HG02763 (cell line): ENCODE results near the gene TIMM22.
"Not testable (repeated sequence)": the region's sequence is repeated elsewhere in the genome, so short reads cannot be mapped to it uniquely, and the experiment has no call there.

ENCODE experiments used
- ATAC-seq: cut with Tn5 transposase; IDR thresholded peaks from one replicate; pipeline ENCODE4 v1.9.1; 2021; ENCODE audit warnings: mild to moderate bottlenecking, moderate library complexity; ENCODE audit not compliant: unreplicated experiment

Gene TIMM22

GRCh38 chr17:1037238-1037879 lies 40.4 kb downstream of the TIMM22 start:
- no peak for ATAC-seq

GRCh38 chr17:1038459-1039122 lies 41.7 kb downstream of the TIMM22 start:
- no peak for ATAC-seq

GRCh38 chr17:1039123-1039507 lies 42.2 kb downstream of the TIMM22 start:
- ATAC-seq = no peak

- ATAC-seq = no peak
These were observed 42.7 kb downstream of the TIMM22 start for GRCh38 chr17:1039511-1040215.

DNA sequence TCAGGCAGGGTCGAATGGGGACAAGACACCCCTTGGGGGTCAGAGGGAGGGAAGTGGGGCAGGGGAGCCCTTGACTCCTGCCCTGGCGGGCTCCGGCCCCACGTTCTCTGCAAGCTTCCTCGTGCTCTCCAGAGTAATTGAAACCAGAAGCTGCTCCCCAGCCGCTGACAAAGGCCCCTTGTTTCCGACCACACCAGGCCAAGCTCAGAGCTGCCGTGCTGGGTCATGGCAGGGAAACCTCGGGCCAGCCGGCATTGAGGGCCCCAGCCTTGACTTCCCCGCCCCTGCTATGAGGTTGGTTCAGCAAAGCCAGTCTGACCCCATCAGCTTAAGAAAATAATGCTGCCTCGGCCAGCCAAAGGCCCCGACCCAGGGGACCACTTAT lies 43.3 kb downstream of the TIMM22 start:
- no peak for ATAC-seq

DNA sequence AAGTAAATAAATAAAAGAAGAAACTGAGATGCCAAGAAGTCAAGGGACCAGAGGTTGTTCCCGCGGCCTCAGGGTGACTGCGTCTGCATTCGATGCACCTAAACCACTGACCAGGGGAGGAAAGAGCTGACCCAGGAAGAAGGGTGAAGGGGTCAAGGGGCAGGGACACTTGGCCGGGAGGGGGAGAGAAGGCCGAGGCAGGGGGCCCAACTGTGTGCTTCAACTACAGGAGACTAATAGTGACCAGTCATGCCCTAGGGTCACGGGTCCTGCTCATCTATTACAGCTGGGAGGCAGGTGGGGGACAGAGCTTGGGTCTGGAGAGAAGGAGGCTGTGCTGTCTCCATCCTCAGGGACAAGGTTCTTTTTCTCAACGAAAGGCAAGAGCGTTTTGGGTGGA lies 44.8 kb downstream of the TIMM22 start:
- no peak for ATAC-seq

DNA sequence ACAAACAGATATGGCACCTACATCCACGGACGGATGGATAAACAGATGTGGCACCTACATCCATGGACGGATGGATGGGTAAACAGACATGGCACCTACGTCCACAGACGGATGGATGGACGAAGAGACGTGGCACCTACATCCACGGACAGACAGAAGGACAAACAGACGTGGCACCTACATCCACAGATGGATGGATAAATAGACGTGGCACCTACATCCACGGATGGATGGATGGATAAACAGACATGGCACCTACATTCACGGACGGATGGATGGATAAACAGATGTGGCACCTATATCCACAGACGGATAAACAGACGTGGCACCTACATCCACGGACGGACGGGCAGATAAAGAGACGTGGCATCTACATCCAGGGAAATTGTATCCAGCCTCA lies 45.6 kb downstream of the TIMM22 start:
- ATAC-seq = no peak

DNA sequence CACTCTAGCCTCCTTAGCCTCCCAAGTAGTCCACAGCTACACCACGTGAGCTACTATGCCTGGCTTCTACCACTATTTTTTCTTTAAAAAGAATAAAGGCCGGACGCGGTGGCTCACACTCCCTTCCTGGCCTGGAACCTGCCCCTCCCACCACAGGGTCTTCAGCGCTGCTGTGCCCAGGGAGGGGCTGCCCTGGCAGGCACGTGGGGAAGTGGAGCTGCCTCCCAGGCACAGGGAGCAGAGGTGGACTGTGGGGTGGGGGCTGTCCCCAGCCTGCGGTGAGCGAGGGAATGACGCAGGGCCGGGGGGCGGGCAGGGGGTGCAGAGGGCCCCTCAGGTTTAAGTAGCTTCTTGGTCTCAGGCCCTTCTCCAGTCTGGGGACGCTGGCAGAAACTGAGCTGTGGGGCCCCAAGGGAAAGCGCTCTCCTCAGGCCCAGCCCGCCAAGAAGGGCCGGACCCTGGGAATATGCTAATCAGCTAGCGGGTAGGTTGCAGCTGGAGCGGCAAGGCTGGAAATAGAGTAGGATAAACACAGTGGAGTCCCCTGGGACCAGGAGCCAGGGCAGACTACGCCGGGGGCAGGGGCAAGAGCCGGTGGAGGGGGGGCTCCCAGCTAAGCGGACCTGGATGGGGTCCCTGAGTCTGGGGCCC lies 46.8 kb downstream of the TIMM22 start:
- no peak for ATAC-seq

DNA sequence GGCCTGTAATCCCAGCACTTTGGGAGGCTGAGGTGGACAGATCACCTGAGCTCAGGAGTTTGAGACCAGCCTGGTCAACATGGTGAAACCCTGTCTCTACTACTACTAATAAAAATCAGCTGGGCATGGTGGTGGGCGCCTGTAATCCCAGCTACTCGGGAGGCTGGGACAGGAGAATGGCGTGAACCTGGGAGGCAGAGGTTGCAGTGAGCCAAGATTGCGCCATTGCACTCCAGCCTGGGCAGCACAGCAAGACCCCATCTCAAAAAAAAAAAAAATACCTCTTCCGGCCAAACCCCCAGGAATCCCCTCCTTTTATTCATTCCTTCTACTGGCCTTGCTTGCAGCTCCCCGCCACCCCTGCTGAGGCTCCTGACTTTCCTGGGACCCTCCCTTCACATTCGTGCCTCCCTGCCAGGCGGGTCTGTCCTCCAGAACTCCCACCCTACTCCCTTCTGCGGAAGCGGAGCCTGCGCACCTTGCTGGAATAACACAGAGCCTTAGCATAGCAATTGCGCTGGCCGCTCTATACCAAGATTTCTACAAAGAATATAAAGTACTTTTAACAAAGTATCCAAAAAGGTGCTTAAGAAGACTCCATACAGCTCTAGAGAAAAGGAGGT lies 47.6 kb downstream of the TIMM22 start:
- not testable (repeated sequence) for ATAC-seq

GRCh38 chr17:1045456-1045855 lies 48.5 kb downstream of the TIMM22 start:
- no peak for ATAC-seq

DNA sequence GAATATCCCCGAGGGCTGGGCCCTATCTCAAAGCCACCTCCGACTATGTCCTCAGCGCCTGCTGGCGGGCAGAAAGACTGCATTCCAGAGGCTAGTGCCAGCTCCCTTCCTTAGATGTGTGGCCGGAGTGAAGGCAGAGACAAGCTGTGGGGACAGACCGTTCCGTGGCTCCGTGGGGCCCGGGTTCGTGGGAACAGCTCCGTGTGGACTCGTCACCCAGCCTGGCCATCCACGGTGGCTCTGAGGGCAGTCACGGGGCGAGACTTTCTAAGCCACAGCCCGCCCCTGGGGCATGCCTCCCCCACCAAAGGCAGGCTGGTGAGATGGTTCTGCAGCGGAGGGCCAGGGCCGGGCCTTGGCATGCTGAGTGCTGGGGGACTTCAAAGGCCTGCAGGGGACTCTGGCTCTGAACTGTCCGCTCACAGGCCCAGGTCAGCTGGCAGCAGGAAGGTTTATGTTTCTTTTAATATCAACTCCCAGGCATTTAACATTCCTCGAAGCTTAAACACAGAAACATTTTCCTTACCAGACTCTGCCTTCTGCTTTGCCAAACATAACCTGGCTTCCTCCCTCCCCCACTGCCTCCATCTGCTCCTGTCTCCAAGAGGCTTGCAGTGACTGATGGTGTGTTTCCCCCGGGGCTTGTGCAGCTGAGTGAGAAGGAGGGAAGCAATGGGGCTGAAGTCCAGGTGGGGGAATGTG lies 50.4 kb downstream of the TIMM22 start:
- ATAC-seq = no peak

GRCh38 chr17:1047879-1048470 lies 51.0 kb downstream of the TIMM22 start:
- no peak for ATAC-seq

- not testable (repeated sequence) for ATAC-seq
These were observed 51.7 kb downstream of the TIMM22 start for GRCh38 chr17:1048516-1049115.

- ATAC-seq = no peak
These were observed 52.7 kb downstream of the TIMM22 start for GRCh38 chr17:1049446-1050225.

DNA sequence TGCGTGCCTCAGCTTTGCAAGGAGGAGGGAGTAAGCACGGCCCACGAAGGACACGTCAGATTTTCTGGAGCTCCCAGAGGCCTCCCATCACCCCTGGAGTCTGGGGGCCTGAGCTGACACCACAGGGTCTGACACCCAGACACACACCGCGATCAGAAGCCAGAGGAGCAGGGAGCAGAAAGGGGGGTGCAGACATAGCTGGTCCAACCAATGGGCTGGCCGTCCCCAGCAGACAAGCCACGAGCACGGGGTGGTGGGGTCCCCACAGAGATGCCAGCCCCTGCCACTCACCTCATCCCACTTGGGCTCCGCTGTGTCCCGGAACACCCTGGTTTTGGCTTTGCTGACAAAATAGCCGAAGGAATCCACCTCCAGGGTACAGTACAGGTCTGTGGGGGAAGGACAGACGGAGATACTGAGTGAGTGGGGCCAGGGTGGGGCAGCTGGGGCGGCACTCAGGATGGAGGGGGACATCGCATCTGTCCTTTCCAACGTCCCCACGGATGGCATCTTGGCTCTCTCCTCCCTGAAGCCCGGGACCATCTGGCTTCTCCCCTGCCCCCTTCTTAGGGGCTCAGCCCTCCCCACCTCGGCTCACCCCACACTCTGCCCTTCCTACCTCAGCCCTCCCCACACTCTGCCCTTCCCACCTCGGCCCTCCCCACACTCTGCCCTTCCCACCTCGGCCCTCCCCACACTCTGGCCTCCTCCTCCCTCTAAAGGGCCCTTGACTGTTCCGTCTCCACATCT lies 53.5 kb downstream of the TIMM22 start:
- no peak for ATAC-seq

GRCh38 chr17:1050996-1051925 lies 54.3 kb downstream of the TIMM22 start:
- ATAC-seq = no peak
